ENCODE data around the gene NOTCH4. TPM values are rescaled to one million over a fixed set of nuclear protein-coding genes. Genes with fewer than 3 reads are reported as not detected.

Gene NOTCH4
- total RNA-seq, 1 donor from 2014 or later = 2.5 TPM

DNA sequence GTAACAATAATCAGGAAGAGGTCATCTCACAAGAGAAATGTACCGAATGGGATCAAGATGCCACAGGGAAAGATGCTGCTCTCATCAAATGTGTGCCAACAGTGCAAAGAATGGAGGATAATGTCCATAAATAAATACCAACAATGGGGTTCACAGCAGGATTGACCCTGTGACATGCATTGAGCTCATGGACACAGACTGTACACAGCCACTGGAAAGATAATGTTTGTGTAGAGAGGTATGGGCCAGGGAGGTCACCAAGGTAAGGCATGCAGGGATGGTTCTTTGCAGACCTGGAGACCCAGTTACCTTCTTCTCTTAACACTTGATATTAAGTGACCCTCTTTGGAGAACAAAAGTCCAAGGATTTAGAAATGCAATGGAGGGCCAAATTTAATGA, 49.5 kb downstream of the NOTCH4 start:
- Mint-ChIP-seq H3K4me3 (peak overlapping the region; percentile 92), H3K9me3 (no peaks in the 10 kb centered on the region), H3K27me3 (ENCODE audit: low read depth) (no peaks in the 10 kb centered on the region), H3K36me3 (peaks cover 11% of the 10 kb centered on the region), H3K27ac (peak overlapping the region; percentile 23), H3K4me1 (peaks cover 52% of the 10 kb centered on the region)
- no peak for DNase-seq (ENCODE audit: low spot score in 2 of 2, unreplicated experiment in 2 of 2)
- TF ChIP-seq, protein P1, sequence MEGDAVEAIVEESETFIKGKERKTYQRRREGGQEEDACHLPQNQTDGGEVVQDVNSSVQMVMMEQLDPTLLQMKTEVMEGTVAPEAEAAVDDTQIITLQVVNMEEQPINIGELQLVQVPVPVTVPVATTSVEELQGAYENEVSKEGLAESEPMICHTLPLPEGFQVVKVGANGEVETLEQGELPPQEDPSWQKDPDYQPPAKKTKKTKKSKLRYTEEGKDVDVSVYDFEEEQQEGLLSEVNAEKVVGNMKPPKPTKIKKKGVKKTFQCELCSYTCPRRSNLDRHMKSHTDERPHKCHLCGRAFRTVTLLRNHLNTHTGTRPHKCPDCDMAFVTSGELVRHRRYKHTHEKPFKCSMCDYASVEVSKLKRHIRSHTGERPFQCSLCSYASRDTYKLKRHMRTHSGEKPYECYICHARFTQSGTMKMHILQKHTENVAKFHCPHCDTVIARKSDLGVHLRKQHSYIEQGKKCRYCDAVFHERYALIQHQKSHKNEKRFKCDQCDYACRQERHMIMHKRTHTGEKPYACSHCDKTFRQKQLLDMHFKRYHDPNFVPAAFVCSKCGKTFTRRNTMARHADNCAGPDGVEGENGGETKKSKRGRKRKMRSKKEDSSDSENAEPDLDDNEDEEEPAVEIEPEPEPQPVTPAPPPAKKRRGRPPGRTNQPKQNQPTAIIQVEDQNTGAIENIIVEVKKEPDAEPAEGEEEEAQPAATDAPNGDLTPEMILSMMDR (IDR thresholded peaks at IDR 0.05; ENCODE audit: unreplicated experiment) = no peak

- Mint-ChIP-seq H3K27ac (peak overlapping the region; percentile 23), H3K27me3 (ENCODE audit: low read depth) (no peaks in the 10 kb centered on the region), H3K9me3 (no peaks in the 10 kb centered on the region), H3K4me1 (peaks cover 46% of the 10 kb centered on the region), H3K4me3 (no peak overlapping the region), H3K36me3 (peaks cover 19% of the 10 kb centered on the region)
- TF ChIP-seq, protein P1 (IDR thresholded peaks at IDR 0.05; ENCODE audit: unreplicated experiment) = no peak
- no peak for DNase-seq (ENCODE audit: low spot score in 2 of 2, unreplicated experiment in 2 of 2)
Measured at GRCh38 chr6:32173051-32173727, 50.7 kb downstream of the NOTCH4 start.

- peaks cover 25% of the 10 kb centered on the region for H3K36me3 Mint-ChIP-seq
- H3K9me3 Mint-ChIP-seq = no peaks in the 10 kb centered on the region
- H3K4me3 Mint-ChIP-seq = no peak overlapping the region
- H3K27me3 Mint-ChIP-seq (ENCODE audit: low read depth) = no peaks in the 10 kb centered on the region
- DNase-seq (ENCODE audit: low spot score in 2 of 2, unreplicated experiment in 2 of 2) = no peak
- TF ChIP-seq, protein P1 (IDR thresholded peaks at IDR 0.05; ENCODE audit: unreplicated experiment) = no peak
- peaks cover 31% of the 10 kb centered on the region for H3K4me1 Mint-ChIP-seq
- H3K27ac Mint-ChIP-seq = no peak overlapping the region
Measured at GRCh38 chr6:32171234-32171633, 52.6 kb downstream of the NOTCH4 start.

DNA sequence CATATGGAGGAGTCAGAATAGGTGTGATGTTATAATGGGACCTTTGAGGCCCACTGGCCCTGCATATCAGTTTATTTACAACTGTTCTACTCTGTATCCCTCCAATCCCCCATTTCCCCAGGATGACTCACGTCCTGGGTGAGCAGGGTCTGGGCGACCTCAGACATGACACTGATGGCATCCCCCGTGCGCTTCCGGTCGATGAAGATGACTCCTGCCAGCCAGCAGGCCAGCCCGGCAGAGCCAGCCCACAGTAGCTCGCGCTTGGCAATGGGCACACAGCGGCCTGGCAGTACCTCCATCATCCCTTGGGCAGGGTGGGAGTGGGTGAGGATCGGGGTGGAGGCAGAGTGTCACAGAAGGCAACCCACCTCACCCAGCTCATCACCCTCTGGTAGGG, 53.6 kb downstream of the NOTCH4 start:
- Mint-ChIP-seq H3K9me3 (no peaks in the 10 kb centered on the region), H3K27me3 (ENCODE audit: low read depth) (no peaks in the 10 kb centered on the region), H3K36me3 (peaks cover 31% of the 10 kb centered on the region), H3K27ac (no peak overlapping the region), H3K4me1 (peaks cover 28% of the 10 kb centered on the region), H3K4me3 (no peak overlapping the region)
- TF ChIP-seq, protein P1 (IDR thresholded peaks at IDR 0.05; ENCODE audit: unreplicated experiment) = no peak
- DNase-seq (ENCODE audit: low spot score in 2 of 2, unreplicated experiment in 2 of 2) = no peak

DNA sequence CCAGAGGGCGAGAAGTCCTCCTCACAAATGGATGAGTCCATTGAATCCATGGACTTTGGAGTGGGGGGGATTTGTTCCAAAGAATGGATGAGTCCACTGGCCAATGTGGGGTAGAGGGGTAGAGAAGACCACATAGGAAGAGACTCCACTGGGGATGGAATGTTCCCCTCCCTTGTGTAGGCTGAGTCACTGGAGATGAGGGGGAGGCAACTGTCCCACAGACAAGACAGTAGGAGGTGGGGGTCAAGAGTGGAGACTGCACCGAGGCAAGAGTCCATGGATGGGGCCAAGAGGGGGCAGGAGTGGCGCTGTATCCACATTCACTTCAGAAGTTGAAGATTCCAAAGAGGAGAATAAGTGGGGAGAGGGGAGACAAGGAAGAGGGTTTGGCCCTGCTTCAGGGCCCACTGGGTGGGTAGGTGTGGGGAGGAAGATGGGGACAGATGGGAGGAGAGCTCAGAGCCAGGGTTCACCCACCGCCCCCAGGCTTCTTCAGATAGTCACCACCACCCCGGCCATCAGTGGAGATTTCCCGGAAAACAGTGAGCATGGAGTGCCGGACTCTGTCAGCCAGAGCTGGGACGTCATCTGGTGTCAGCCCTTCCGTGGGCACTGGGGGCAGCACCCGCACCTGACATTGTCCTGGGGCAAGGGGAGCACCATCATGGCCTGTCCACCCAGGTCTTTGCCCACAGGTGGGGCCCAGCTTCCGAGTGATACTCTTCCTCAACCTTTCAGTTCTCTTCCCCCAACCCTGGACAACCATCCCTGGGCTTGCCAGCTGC, 54.9 kb downstream of the NOTCH4 start:
- Mint-ChIP-seq H3K4me3 (no peak overlapping the region), H3K36me3 (peaks cover 37% of the 10 kb centered on the region), H3K27me3 (ENCODE audit: low read depth) (no peaks in the 10 kb centered on the region), H3K9me3 (no peaks in the 10 kb centered on the region), H3K4me1 (peaks cover 19% of the 10 kb centered on the region), H3K27ac (peak overlapping the region; percentile 8)
- TF ChIP-seq, protein P1 (IDR thresholded peaks at IDR 0.05; ENCODE audit: unreplicated experiment) = no peak
- DNase-seq (ENCODE audit: low spot score in 2 of 2, unreplicated experiment in 2 of 2) = no peak

Measured in mesothelial cell of epicardium (in vitro differentiated cells).